Measurements from ENCODE around the gene CTTN.

DNA sequence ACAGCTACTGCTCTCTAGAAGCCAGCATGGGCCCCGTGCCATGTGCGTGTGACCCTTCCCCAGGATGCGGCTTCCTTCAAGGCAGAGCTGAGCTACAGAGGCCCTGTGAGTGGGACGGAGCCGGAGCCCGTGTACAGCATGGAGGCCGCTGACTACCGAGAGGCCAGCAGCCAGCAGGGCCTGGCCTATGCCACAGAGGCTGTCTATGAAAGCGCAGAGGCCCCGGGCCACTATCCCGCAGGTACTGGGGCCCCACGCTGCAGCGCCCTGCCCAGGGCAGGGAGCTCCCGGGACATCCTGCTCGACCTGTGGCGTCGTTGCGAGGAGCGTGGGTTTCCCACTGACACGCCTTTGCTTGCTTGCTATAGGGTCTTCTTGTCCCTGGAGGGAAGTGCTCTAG lies 34.7 kb downstream of the CTTN start:
- TF ChIP-seq, protein P1, sequence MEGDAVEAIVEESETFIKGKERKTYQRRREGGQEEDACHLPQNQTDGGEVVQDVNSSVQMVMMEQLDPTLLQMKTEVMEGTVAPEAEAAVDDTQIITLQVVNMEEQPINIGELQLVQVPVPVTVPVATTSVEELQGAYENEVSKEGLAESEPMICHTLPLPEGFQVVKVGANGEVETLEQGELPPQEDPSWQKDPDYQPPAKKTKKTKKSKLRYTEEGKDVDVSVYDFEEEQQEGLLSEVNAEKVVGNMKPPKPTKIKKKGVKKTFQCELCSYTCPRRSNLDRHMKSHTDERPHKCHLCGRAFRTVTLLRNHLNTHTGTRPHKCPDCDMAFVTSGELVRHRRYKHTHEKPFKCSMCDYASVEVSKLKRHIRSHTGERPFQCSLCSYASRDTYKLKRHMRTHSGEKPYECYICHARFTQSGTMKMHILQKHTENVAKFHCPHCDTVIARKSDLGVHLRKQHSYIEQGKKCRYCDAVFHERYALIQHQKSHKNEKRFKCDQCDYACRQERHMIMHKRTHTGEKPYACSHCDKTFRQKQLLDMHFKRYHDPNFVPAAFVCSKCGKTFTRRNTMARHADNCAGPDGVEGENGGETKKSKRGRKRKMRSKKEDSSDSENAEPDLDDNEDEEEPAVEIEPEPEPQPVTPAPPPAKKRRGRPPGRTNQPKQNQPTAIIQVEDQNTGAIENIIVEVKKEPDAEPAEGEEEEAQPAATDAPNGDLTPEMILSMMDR (IDR thresholded peaks at IDR 0.05): no peak
- no peak for TF ChIP-seq POLR2A (IDR thresholded peaks at IDR 0.05)
- TF ChIP-seq POLR2AphosphoS5 (IDR thresholded peaks at IDR 0.05; ENCODE audit: insufficient read depth in 1 of 2, low read depth in 1 of 2): no peak
